WERI-Rb-1 (cell line): ENCODE results near the gene PI4KB.

Experiments used
- DNase-seq: peaks from one replicate; pipeline ENCODE4 v3.0.0-alpha.2; 2020
- H3K27ac ChIP-seq: fragments of 250-450 bp; sonication (Bioruptor Pico); 2 replicates; pipeline ENCODE4 v1.5.1; 2020; ENCODE audit warnings: mild to moderate bottlenecking, moderate library complexity
- H3K27me3 ChIP-seq: fragments of 250-450 bp; sonication (Bioruptor Pico); 2 replicates; pipeline ENCODE4 v1.5.1; 2021; ENCODE audit warnings: mild to moderate bottlenecking, low read depth, moderate library complexity; ENCODE audit not compliant: insufficient read depth, severe bottlenecking
- H3K36me3 ChIP-seq: fragments of 250-450 bp; sonication (Bioruptor Pico); 2 replicates; pipeline ENCODE4 v1.5.1; 2020; ENCODE audit warnings: mild to moderate bottlenecking, moderate library complexity
- H3K4me3 ChIP-seq: 2 replicates; pipeline ENCODE4 v1.5.1; 2011; ENCODE audit warnings: low read depth, mild to moderate bottlenecking, control low read depth, low read length
- H3K9me3 ChIP-seq: fragments of 250-450 bp; sonication (Bioruptor Pico); 2 replicates; pipeline ENCODE4 v1.5.1; 2021; ENCODE audit warnings: mild to moderate bottlenecking, moderate library complexity; ENCODE audit not compliant: severe bottlenecking
- CTCF ChIP-seq: IDR thresholded peaks from 2 replicates; pipeline ENCODE4 v1.5.1; 2011; ENCODE audit warnings: low read depth, mild to moderate bottlenecking, control low read depth, inconsistent platforms, low read length

PI4KB gene

GRCh38 chr1:151327223-151327902 is at the start of gene PI4KB:
TSS of gene PI4KB (minus strand) at chr1:151327416. CDS start at chr1:151316481, 10,935 bp downstream.
- no peaks in the 10 kb centered on the region for H3K9me3 ChIP-seq
- H3K27me3 ChIP-seq: no peaks in the 10 kb centered on the region
- H3K27ac ChIP-seq: peak within 1 kb of the TSS; percentile 100
- H3K36me3 ChIP-seq: peaks cover 42% of the 10 kb centered on the region
- H3K4me3 ChIP-seq: peak within 1 kb of the TSS; percentile 54
- TF ChIP-seq CTCF: no peak
- peak; percentile 100 for DNase-seq

GRCh38 chr1:151373196-151373595 is 46.0 kb upstream of the PI4KB start:
- H3K27ac ChIP-seq: no peak overlapping the region
- DNase-seq: no peak
- H3K27me3 ChIP-seq: no peaks in the 10 kb centered on the region
- H3K9me3 ChIP-seq: no peaks in the 10 kb centered on the region
- no peak overlapping the region for H3K4me3 ChIP-seq
- no peaks in the 10 kb centered on the region for H3K36me3 ChIP-seq
- no peak for TF ChIP-seq CTCF

GRCh38 chr1:151372058-151372934 is 45.1 kb upstream of the PI4KB start, which contains the start of gene SELENBP1:
TSS of gene SELENBP1 (minus strand) at chr1:151372705. CDS start at chr1:151372641, 64 bp downstream.
- peak within 1 kb of the TSS; percentile 12; the same call in 1 of the 2 replicates for H3K27ac ChIP-seq

GRCh38 chr1:151371370-151372057 is 44.3 kb upstream of the PI4KB start:
- DNase-seq: no peak
- Histone ChIP-seq H3K36me3 (no peaks in the 10 kb centered on the region), H3K27me3 (no peaks in the 10 kb centered on the region), H3K27ac (no peak overlapping the region), H3K9me3 (no peaks in the 10 kb centered on the region), H3K4me3 (no peak overlapping the region)
- TF ChIP-seq CTCF: no peak

More at GRCh38 chr1:151372058-151372934, 45.1 kb upstream of the PI4KB start, which contains the start of gene SELENBP1:
- H3K36me3 ChIP-seq: no peaks in the 10 kb centered on the region
- no peak for TF ChIP-seq CTCF
- no peaks in the 10 kb centered on the region for H3K9me3 ChIP-seq
- peak within 1 kb of the TSS; percentile 9; the same call in 1 of the 2 replicates for H3K4me3 ChIP-seq
- DNase-seq: peak; percentile 62
- no peaks in the 10 kb centered on the region for H3K27me3 ChIP-seq

- H3K9me3 ChIP-seq: no peaks in the 10 kb centered on the region
- no peak for DNase-seq
- no peak for TF ChIP-seq CTCF
- no peak overlapping the region for H3K4me3 ChIP-seq
- no peaks in the 10 kb centered on the region for H3K27me3 ChIP-seq
- H3K27ac ChIP-seq: no peak overlapping the region
- no peaks in the 10 kb centered on the region for H3K36me3 ChIP-seq
These were observed 43.1 kb upstream of the PI4KB start for GRCh38 chr1:151370211-151370911.
